CD8-positive, alpha-beta memory T cell (primary cell): ENCODE measurements around the gene OR2J1. TPM values are rescaled to one million over a fixed set of nuclear protein-coding genes. Genes with fewer than 3 reads are reported as not detected.

Experiments used
- CTCF ChIA-PET: fragments of 350-600 bp; sonication (Branson Sonifier 250); formaldehyde crosslinking; loops from one replicate; lab custom pipeline; 2021; ENCODE audit warnings: antibody characterized with exemption; lab: Charles Lee
- POLR2A ChIA-PET: fragments of 350-600 bp; sonication (Branson Sonifier 250); formaldehyde crosslinking; loops from one replicate; lab custom pipeline; 2021; ENCODE audit warnings: antibody characterized with exemption; lab: Charles Lee
- DNase-seq, 5 donors: peaks; one replicate each; pipeline versions ENCODE4 v3.0.0 to v3.0.0-alpha.2; 2020 to 2022; ENCODE audit warnings: mixed read lengths in 1 of 5
- H3K27ac ChIP-seq: one replicate; pipeline ENCODE4 v1.7.0; 2013; ENCODE audit warnings: low read depth, mild to moderate bottlenecking, low read length, moderate library complexity
- H3K27me3 ChIP-seq: 2 replicates; pipeline ENCODE4 v1.7.0; 2013; ENCODE audit warnings: low read length, mild to moderate bottlenecking; ENCODE audit not compliant: insufficient read depth, poor library complexity, severe bottlenecking
- H3K36me3 ChIP-seq: 2 replicates; pipeline ENCODE4 v1.7.0; 2013; ENCODE audit warnings: mild to moderate bottlenecking, low read length, moderate library complexity; ENCODE audit not compliant: insufficient read depth
- H3K4me1 ChIP-seq: 2 replicates; pipeline ENCODE4 v1.7.0; 2013; ENCODE audit warnings: mild to moderate bottlenecking, low read length, moderate library complexity; ENCODE audit not compliant: insufficient read depth
- H3K4me3 ChIP-seq: 2 replicates; pipeline ENCODE4 v1.7.0; 2013; ENCODE audit warnings: mild to moderate bottlenecking, low read length
- H3K9me3 ChIP-seq: 2 replicates; pipeline ENCODE4 v1.7.0; 2013; ENCODE audit warnings: mild to moderate bottlenecking, low read length
- H3K27ac Mint-ChIP-seq, 8 donors: one replicate each; pipeline ENCODE4 v1.8.0; 2020 to 2021; ENCODE audit warnings: mixed read lengths in 8 of 8, mild to moderate bottlenecking in 6 of 8, inconsistent platforms in 3 of 8, moderate library complexity in 3 of 8
- H3K27me3 Mint-ChIP-seq, 2 donors: one replicate each; pipeline ENCODE4 v1.8.0; 2020 to 2021; ENCODE audit warnings: mixed read lengths in 2 of 2, mild to moderate bottlenecking in 1 of 2, moderate library complexity in 1 of 2
- H3K36me3 Mint-ChIP-seq, 3 donors: one replicate each; pipeline ENCODE4 v1.8.0; 2020 to 2021; ENCODE audit warnings: mixed read lengths in 3 of 3, inconsistent platforms in 1 of 3, mild to moderate bottlenecking in 1 of 3
- H3K4me1 Mint-ChIP-seq, 3 donors: one replicate each; pipeline ENCODE4 v1.8.0; 2020 to 2021; ENCODE audit warnings: mixed read lengths in 3 of 3, inconsistent platforms in 1 of 3, mild to moderate bottlenecking in 1 of 3
- H3K4me3 Mint-ChIP-seq, 7 donors: one replicate each; pipeline ENCODE4 v1.8.0; 2020 to 2021; ENCODE audit warnings: mixed read lengths in 7 of 7, mild to moderate bottlenecking in 6 of 7, moderate library complexity in 4 of 7, inconsistent platforms in 2 of 7
- H3K9me3 Mint-ChIP-seq, 5 donors: one replicate each; pipeline ENCODE4 v1.8.0; 2020 to 2022; ENCODE audit warnings: mixed read lengths in 5 of 5, mild to moderate bottlenecking in 3 of 5, moderate library complexity in 2 of 5, inconsistent platforms in 1 of 5
- polyA plus RNA-seq: library from polyadenylated mRNA; unstranded; fragments of 300-500 nt; fragmentation: Illumina TruSeq; gene quantifications from one replicate; pipeline ENCODE4 v1.2.3, GENCODE V29; 2021
- total RNA-seq, 2 experiments: library from RNA; stranded (reverse); gene quantifications; one replicate each; pipeline ENCODE4 v1.2.3, GENCODE V29; 2021

Gene OR2J1
- not detected for total RNA-seq
- polyA plus RNA-seq: not detected

- no peak within 1 kb of the TSS for H3K4me3 Mint-ChIP-seq
- H3K9me3 Mint-ChIP-seq: peaks cover 0 to 1% (median 0%) of the 10 kb centered on the region in 5 donors
- H3K4me3 ChIP-seq: no peak within 1 kb of the TSS
- no peaks in the 10 kb centered on the region for H3K27me3 ChIP-seq
- no peaks in the 10 kb centered on the region for H3K36me3 ChIP-seq
- no peak within 1 kb of the TSS for H3K27ac Mint-ChIP-seq
- H3K36me3 Mint-ChIP-seq: no peaks in the 10 kb centered on the region
- no peak within 1 kb of the TSS for H3K27ac ChIP-seq
- POLR2A ChIA-PET: interaction anchor here (0.6 kb wide), 1 partner anchor 1208 kb away, joined by 4 read pairs; no protein-coding TSS in a partner anchor
- H3K9me3 ChIP-seq: no peaks in the 10 kb centered on the region
- no peaks in the 10 kb centered on the region for H3K4me1 ChIP-seq
- no peaks in the 10 kb centered on the region for H3K4me1 Mint-ChIP-seq
- peaks cover 12 to 25% of the 10 kb centered on the region in 2 donors for H3K27me3 Mint-ChIP-seq
- CTCF ChIA-PET: no interaction called here
- DNase-seq: no peak
These were observed at the start of gene OR2J1 for GRCh38 chr6:29099190-29099589. OR2J1 (plus strand) TSS chr6:29099490; CDS start chr6:29100943, 1,453 bp downstream.

- Histone ChIP-seq H3K4me3 (no peak overlapping the region), H3K4me1 (no peaks in the 10 kb centered on the region), H3K27me3 (peaks cover 3% of the 10 kb centered on the region), H3K27ac (no peak overlapping the region), H3K9me3 (no peaks in the 10 kb centered on the region), H3K36me3 (no peaks in the 10 kb centered on the region)
- POLR2A ChIA-PET: no interaction called here
- peaks cover 0 to 9% (median 0%) of the 10 kb centered on the region in 5 donors for H3K9me3 Mint-ChIP-seq
- CTCF ChIA-PET: no interaction called here
- no peak overlapping the region for H3K27ac Mint-ChIP-seq
- H3K4me3 Mint-ChIP-seq: no peak overlapping the region
- H3K36me3 Mint-ChIP-seq: no peaks in the 10 kb centered on the region
- no peaks in the 10 kb centered on the region for H3K4me1 Mint-ChIP-seq
- DNase-seq: no peak
- H3K27me3 Mint-ChIP-seq: peaks cover 7 to 52% of the 10 kb centered on the region in 2 donors
These were observed 47.6 kb upstream of the OR2J1 start for GRCh38 chr6:29051680-29052079.

GRCh38 chr6:29071831-29072723 lies 27.2 kb upstream of the OR2J1 start:
- Histone ChIP-seq H3K27ac (no peak overlapping the region), H3K4me1 (no peaks in the 10 kb centered on the region), H3K36me3 (no peaks in the 10 kb centered on the region), H3K27me3 (peaks cover 7% of the 10 kb centered on the region), H3K9me3 (no peaks in the 10 kb centered on the region), H3K4me3 (no peak overlapping the region)
- Mint-ChIP-seq H3K27ac (no peak overlapping the region), H3K4me1 (no peaks in the 10 kb centered on the region), H3K27me3 (peaks cover 16 to 56% of the 10 kb centered on the region in 2 donors), H3K36me3 (no peaks in the 10 kb centered on the region), H3K4me3 (no peak overlapping the region), H3K9me3 (peaks cover 0 to 5% (median 0%) of the 10 kb centered on the region in 5 donors)
- peak in 1 of 5 donors; percentile 29 for DNase-seq
- ChIA-PET CTCF (no interaction called here), POLR2A (no interaction called here)

GRCh38 chr6:29079203-29079602 lies 20.1 kb upstream of the OR2J1 start:
- no peak overlapping the region for H3K27ac ChIP-seq
- H3K27me3 Mint-ChIP-seq: peaks cover 1 to 15% of the 10 kb centered on the region in 2 donors
- CTCF ChIA-PET: no interaction called here
- peaks cover 0 to 4% (median 0%) of the 10 kb centered on the region in 3 donors for H3K4me1 Mint-ChIP-seq
- no peak overlapping the region for H3K4me3 Mint-ChIP-seq
- no peaks in the 10 kb centered on the region for H3K9me3 ChIP-seq
- peaks cover 0 to 2% (median 0%) of the 10 kb centered on the region in 3 donors for H3K36me3 Mint-ChIP-seq
- no peak overlapping the region for H3K27ac Mint-ChIP-seq
- no peaks in the 10 kb centered on the region for H3K9me3 Mint-ChIP-seq
- POLR2A ChIA-PET: no interaction called here
- DNase-seq: no peak
- no peaks in the 10 kb centered on the region for H3K4me1 ChIP-seq
- no peaks in the 10 kb centered on the region for H3K36me3 ChIP-seq
- no peak overlapping the region for H3K4me3 ChIP-seq
- H3K27me3 ChIP-seq: no peaks in the 10 kb centered on the region

- H3K9me3 ChIP-seq: no peaks in the 10 kb centered on the region
- H3K4me3 ChIP-seq: no peak overlapping the region
- H3K27ac ChIP-seq: no peak overlapping the region
- no peaks in the 10 kb centered on the region for H3K27me3 ChIP-seq
- no peaks in the 10 kb centered on the region for H3K36me3 ChIP-seq
- H3K36me3 Mint-ChIP-seq: peaks cover 0 to 2% (median 0%) of the 10 kb centered on the region in 3 donors
- no peak for DNase-seq
- H3K9me3 Mint-ChIP-seq: no peaks in the 10 kb centered on the region
- H3K27me3 Mint-ChIP-seq: peaks cover 2 to 19% of the 10 kb centered on the region in 2 donors
- H3K4me1 Mint-ChIP-seq: peaks cover 0 to 4% (median 0%) of the 10 kb centered on the region in 3 donors
- CTCF ChIA-PET: no interaction called here
- no peak overlapping the region for H3K4me3 Mint-ChIP-seq
- POLR2A ChIA-PET: no interaction called here
- no peak overlapping the region for H3K27ac Mint-ChIP-seq
- no peaks in the 10 kb centered on the region for H3K4me1 ChIP-seq
These were observed 18.0 kb upstream of the OR2J1 start for GRCh38 chr6:29081312-29081711.

- H3K36me3 Mint-ChIP-seq: peaks cover 0 to 2% (median 0%) of the 10 kb centered on the region in 3 donors
- H3K27ac Mint-ChIP-seq: no peak overlapping the region
- no peak for DNase-seq
- Histone ChIP-seq H3K4me1 (no peaks in the 10 kb centered on the region), H3K9me3 (no peaks in the 10 kb centered on the region), H3K27ac (no peak overlapping the region), H3K4me3 (no peak overlapping the region), H3K27me3 (no peaks in the 10 kb centered on the region), H3K36me3 (no peaks in the 10 kb centered on the region)
- ChIA-PET POLR2A (no interaction called here), CTCF (no interaction called here)
- H3K27me3 Mint-ChIP-seq: peaks cover 6 to 24% of the 10 kb centered on the region in 2 donors
- H3K4me3 Mint-ChIP-seq: no peak overlapping the region
- peaks cover 0 to 2% (median 0%) of the 10 kb centered on the region in 5 donors for H3K9me3 Mint-ChIP-seq
- H3K4me1 Mint-ChIP-seq: peaks cover 0 to 4% (median 0%) of the 10 kb centered on the region in 3 donors
These were observed 16.8 kb upstream of the OR2J1 start for GRCh38 chr6:29082457-29082856.

- Histone ChIP-seq H3K9me3 (no peaks in the 10 kb centered on the region), H3K4me3 (no peak within 1 kb of the TSS), H3K27me3 (no peaks in the 10 kb centered on the region), H3K4me1 (no peaks in the 10 kb centered on the region), H3K36me3 (no peaks in the 10 kb centered on the region), H3K27ac (no peak within 1 kb of the TSS)
- DNase-seq: no peak
- peaks cover 10 to 48% of the 10 kb centered on the region in 2 donors for H3K27me3 Mint-ChIP-seq
- no peak within 1 kb of the TSS for H3K27ac Mint-ChIP-seq
- POLR2A ChIA-PET: no interaction called here
- no peak within 1 kb of the TSS for H3K4me3 Mint-ChIP-seq
- H3K9me3 Mint-ChIP-seq: peaks cover 0 to 2% (median 0%) of the 10 kb centered on the region in 5 donors
- CTCF ChIA-PET: no interaction called here
- no peaks in the 10 kb centered on the region for H3K4me1 Mint-ChIP-seq
- H3K36me3 Mint-ChIP-seq: peaks cover 0 to 2% (median 0%) of the 10 kb centered on the region in 3 donors
These were observed 12.1 kb upstream of the OR2J1 start, which contains the start of gene OR2B3 for GRCh38 chr6:29087213-29087612. OR2B3 (minus strand) TSS chr6:29087313; CDS start chr6:29087248, 65 bp downstream.

GRCh38 chr6:29092957-29093356 lies 6.3 kb upstream of the OR2J1 start:
- no peaks in the 10 kb centered on the region for H3K27me3 ChIP-seq
- H3K4me1 ChIP-seq: no peaks in the 10 kb centered on the region
- no peaks in the 10 kb centered on the region for H3K36me3 Mint-ChIP-seq
- no peaks in the 10 kb centered on the region for H3K9me3 ChIP-seq
- H3K9me3 Mint-ChIP-seq: peaks cover 0 to 1% (median 0%) of the 10 kb centered on the region in 5 donors
- CTCF ChIA-PET: no interaction called here
- no peak overlapping the region for H3K27ac ChIP-seq
- H3K27ac Mint-ChIP-seq: no peak overlapping the region
- POLR2A ChIA-PET: no interaction called here
- H3K4me3 ChIP-seq: no peak overlapping the region
- H3K36me3 ChIP-seq: no peaks in the 10 kb centered on the region
- no peak overlapping the region for H3K4me3 Mint-ChIP-seq
- no peaks in the 10 kb centered on the region for H3K4me1 Mint-ChIP-seq
- DNase-seq: no peak
- H3K27me3 Mint-ChIP-seq: peaks cover 16 to 45% of the 10 kb centered on the region in 2 donors
